ENCODE results near the gene TMX1.
"Not testable (repeated sequence)": the region's sequence is repeated elsewhere in the genome, so short reads cannot be mapped to it uniquely, and the experiment has no call there.

Gene TMX1

GRCh38 chr14:51216602-51217001 lies 23.4 kb upstream of the TMX1 start:
- Mint-ChIP-seq H3K27me3 (ENCODE audit: low read depth, poor library complexity) (peaks cover 1% of the 10 kb centered on the region), H3K4me1 (no peaks in the 10 kb centered on the region), H3K4me3 (no peak overlapping the region), H3K9me3 (peaks cover 5% of the 10 kb centered on the region), H3K27ac (no peak overlapping the region), H3K36me3 (ENCODE audit: low read depth) (no peaks in the 10 kb centered on the region)
- TF ChIP-seq CTCF (IDR thresholded peaks at IDR 0.05): no peak
- DNase-seq: no peak

- Mint-ChIP-seq H3K27ac (no peak overlapping the region), H3K27me3 (ENCODE audit: low read depth, poor library complexity) (peaks cover 5% of the 10 kb centered on the region), H3K9me3 (peaks cover 23% of the 10 kb centered on the region), H3K4me3 (no peak overlapping the region), H3K4me1 (no peaks in the 10 kb centered on the region), H3K36me3 (ENCODE audit: low read depth) (peaks cover 3% of the 10 kb centered on the region)
- TF ChIP-seq CTCF (IDR thresholded peaks at IDR 0.05): peak; percentile 68
- no peak for DNase-seq
These were observed 20.3 kb upstream of the TMX1 start for GRCh38 chr14:51219473-51220448.

- not testable (repeated sequence) for DNase-seq; H3K36me3 Mint-ChIP-seq (ENCODE audit: low read depth); H3K27me3 Mint-ChIP-seq (ENCODE audit: low read depth, poor library complexity); H3K4me3 Mint-ChIP-seq; H3K4me1 Mint-ChIP-seq; H3K27ac Mint-ChIP-seq
- H3K9me3 Mint-ChIP-seq: peaks cover 21% of the 10 kb centered on the region
These were observed 16.6 kb upstream of the TMX1 start for GRCh38 chr14:51223463-51223862.

GRCh38 chr14:51224551-51224950 lies 15.5 kb upstream of the TMX1 start:
- no peak overlapping the region for H3K27ac Mint-ChIP-seq
- TF ChIP-seq CTCF (IDR thresholded peaks at IDR 0.05): no peak
- H3K9me3 Mint-ChIP-seq: peaks cover 21% of the 10 kb centered on the region
- no peaks in the 10 kb centered on the region for H3K4me1 Mint-ChIP-seq
- H3K4me3 Mint-ChIP-seq: no peak overlapping the region
- DNase-seq: no peak
- peaks cover 3% of the 10 kb centered on the region for H3K36me3 Mint-ChIP-seq (ENCODE audit: low read depth)
- H3K27me3 Mint-ChIP-seq (ENCODE audit: low read depth, poor library complexity): peaks cover 8% of the 10 kb centered on the region

GRCh38 chr14:51225751-51226150 lies 14.3 kb upstream of the TMX1 start:
- Mint-ChIP-seq H3K4me3 (no peak overlapping the region), H3K27ac (no peak overlapping the region), H3K36me3 (ENCODE audit: low read depth) (peaks cover 3% of the 10 kb centered on the region), H3K27me3 (ENCODE audit: low read depth, poor library complexity) (peaks cover 8% of the 10 kb centered on the region), H3K4me1 (no peaks in the 10 kb centered on the region), H3K9me3 (peaks cover 21% of the 10 kb centered on the region)
- no peak for DNase-seq
- no peak for TF ChIP-seq CTCF (IDR thresholded peaks at IDR 0.05)

GRCh38 chr14:51228391-51228790 lies 11.7 kb upstream of the TMX1 start:
- peaks cover 4% of the 10 kb centered on the region for H3K9me3 Mint-ChIP-seq
- H3K4me3 Mint-ChIP-seq: no peak overlapping the region

More at GRCh38 chr14:51228391-51228790, 11.7 kb upstream of the TMX1 start:
- DNase-seq: no peak
- H3K4me1 Mint-ChIP-seq: peaks cover 5% of the 10 kb centered on the region
- peaks cover 2% of the 10 kb centered on the region for H3K36me3 Mint-ChIP-seq (ENCODE audit: low read depth)
- TF ChIP-seq CTCF (IDR thresholded peaks at IDR 0.05): no peak
- no peak overlapping the region for H3K27ac Mint-ChIP-seq
- H3K27me3 Mint-ChIP-seq (ENCODE audit: low read depth, poor library complexity): peaks cover 8% of the 10 kb centered on the region
